Neural progenitor cell (in vitro differentiated cells): Measurements from ENCODE around the gene SYNRG. TPM values are rescaled to one million over a fixed set of nuclear protein-coding genes. Genes with fewer than 3 reads are reported as not detected.

Experiments
- DNase-seq: peaks from one replicate; pipeline ENCODE4 v3.0.0-alpha.2; 2016; ENCODE audit warnings: low spot score
- H2AFZ ChIP-seq: fragments of 200-600 bp; sonication (generic); replicated peaks from 2 replicates; pipeline ENCODE4 v1.6.1; 2016; ENCODE audit warnings: antibody characterized with exemption
- H3F3A ChIP-seq: fragments of 200-600 bp; sonication (generic); 2 replicates; pipeline ENCODE4 v1.6.1; 2016; ENCODE audit warnings: antibody characterized with exemption, low read depth
- H3K27ac ChIP-seq: fragments of 200-600 bp; sonication (generic); 2 replicates; pipeline ENCODE4 v1.5.1; 2016; ENCODE audit warnings: mild to moderate bottlenecking
- H3K27me3 ChIP-seq: fragments of 200-600 bp; sonication (generic); 2 replicates; pipeline ENCODE4 v1.6.1; 2016; ENCODE audit warnings: mild to moderate bottlenecking, moderate library complexity
- H3K36me3 ChIP-seq: fragments of 200-600 bp; sonication (generic); 2 replicates; pipeline ENCODE4 v1.5.1; 2016
- H3K4me1 ChIP-seq: fragments of 200-600 bp; sonication (generic); 2 replicates; pipeline ENCODE4 v1.6.1; 2016; ENCODE audit warnings: mixed run types
- H3K4me2 ChIP-seq: fragments of 200-600 bp; sonication (generic); 2 replicates; pipeline ENCODE4 v1.6.1; 2016
- H3K4me3 ChIP-seq: fragments of 200-600 bp; sonication (generic); 2 replicates; pipeline ENCODE4 v1.5.1; 2016
- H3K79me2 ChIP-seq: fragments of 200-600 bp; sonication (generic); 2 replicates; pipeline ENCODE4 v1.6.1; 2016; ENCODE audit warnings: low read depth
- H3K9ac ChIP-seq: fragments of 200-600 bp; sonication (generic); 2 replicates; pipeline ENCODE4 v1.6.1; 2016
- H3K9me3 ChIP-seq: fragments of 200-600 bp; sonication (generic); 2 replicates; pipeline ENCODE4 v1.5.1; 2016; ENCODE audit warnings: low read depth
- H4K20me1 ChIP-seq: fragments of 200-600 bp; sonication (generic); 2 replicates; pipeline ENCODE4 v1.6.1; 2016; ENCODE audit warnings: low read depth
- H3K27ac Mint-ChIP-seq: 3 replicates; pipeline ENCODE4 v1.8.0; 2021; ENCODE audit warnings: mixed read lengths
- H3K27me3 Mint-ChIP-seq: 2 replicates; pipeline ENCODE4 v1.8.0; 2022; ENCODE audit warnings: low read depth, mild to moderate bottlenecking, inconsistent platforms, moderate library complexity, mixed read lengths; ENCODE audit not compliant: insufficient read depth
- H3K36me3 Mint-ChIP-seq: 3 replicates; pipeline ENCODE4 v1.8.0; 2021; ENCODE audit warnings: mixed read lengths
- H3K4me1 Mint-ChIP-seq: 3 replicates; pipeline ENCODE4 v1.8.0; 2021; ENCODE audit warnings: mixed read lengths
- H3K4me3 Mint-ChIP-seq: 3 replicates; pipeline ENCODE4 v1.8.0; 2021; ENCODE audit warnings: mild to moderate bottlenecking, moderate library complexity, mixed read lengths
- H3K9me3 Mint-ChIP-seq: 3 replicates; pipeline ENCODE4 v1.8.0; 2020; ENCODE audit warnings: mixed read lengths
- EZH2 ChIP-seq: fragments of 200-600 bp; sonication (generic); IDR thresholded peaks from 2 replicates; pipeline ENCODE4 v1.6.1; 2017; ENCODE audit warnings: antibody characterized with exemption, mild to moderate bottlenecking, moderate library complexity
- EZH2phosphoT487 ChIP-seq: fragments of 200-600 bp; sonication (generic); IDR thresholded peaks from 2 replicates; pipeline ENCODE4 v1.6.1; 2017; ENCODE audit warnings: antibody characterized with exemption
- total RNA-seq: library from RNA; depleted of rRNA; stranded (reverse); fragments of >200 nt; gene quantifications from 2 replicates; pipeline ENCODE4 v1.2.3, GENCODE V29; 2015; ENCODE audit warnings: low replicate concordance
- TF ChIP-seq, protein P1 (sequence below): fragments of 200-600 bp; sonication (generic); IDR thresholded peaks from 2 replicates; pipeline ENCODE4 v1.5.1; 2017; ENCODE audit warnings: antibody characterized with exemption, mild to moderate bottlenecking

The SYNRG gene
- total RNA-seq, 1 donor from 2014 or later = 22.4 TPM

DNA sequence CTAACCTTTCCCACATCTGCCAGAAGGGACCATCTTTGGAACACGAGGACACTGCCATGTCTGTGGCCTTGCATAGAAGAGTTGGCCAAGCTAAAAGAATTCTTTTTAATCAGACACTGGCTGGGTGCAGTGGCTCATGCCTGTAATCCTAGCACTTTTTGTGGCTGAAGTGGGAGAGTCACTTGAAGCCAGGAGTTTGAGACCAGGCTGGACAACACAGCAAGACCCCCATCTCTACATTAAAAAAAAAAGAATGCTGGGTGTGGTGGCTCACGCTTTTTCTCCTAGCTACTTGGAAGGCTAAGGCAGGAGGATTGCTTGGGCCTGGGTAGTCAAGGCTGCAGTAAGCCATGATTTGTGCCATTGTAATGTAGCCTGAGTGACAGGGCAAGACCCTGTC is 128.8 kb downstream of the SYNRG start:
- DNase-seq = no peak
- Histone ChIP-seq H3K27me3 (no peaks in the 10 kb centered on the region), H3K79me2 (no peaks in the 10 kb centered on the region), H2AFZ (no peak overlapping the region), H3K4me1 (peaks cover 5% of the 10 kb centered on the region), H3K4me3 (no peak overlapping the region), H4K20me1 (no peaks in the 10 kb centered on the region), H3K9ac (no peak overlapping the region), H3F3A (peaks cover 9% of the 10 kb centered on the region), H3K27ac (no peak overlapping the region), H3K9me3 (no peaks in the 10 kb centered on the region), H3K4me2 (no peak overlapping the region), H3K36me3 (peaks cover 5% of the 10 kb centered on the region)
- peaks cover 16% of the 10 kb centered on the region for H3K4me1 Mint-ChIP-seq
- peaks cover 18% of the 10 kb centered on the region for H3K36me3 Mint-ChIP-seq
- no peaks in the 10 kb centered on the region for H3K9me3 Mint-ChIP-seq
- H3K27me3 Mint-ChIP-seq = peaks cover 2% of the 10 kb centered on the region
- no peak overlapping the region for H3K4me3 Mint-ChIP-seq
- no peak overlapping the region for H3K27ac Mint-ChIP-seq
- TF ChIP-seq EZH2 (no peak), EZH2phosphoT487 (no peak)
- TF ChIP-seq, protein P1, sequence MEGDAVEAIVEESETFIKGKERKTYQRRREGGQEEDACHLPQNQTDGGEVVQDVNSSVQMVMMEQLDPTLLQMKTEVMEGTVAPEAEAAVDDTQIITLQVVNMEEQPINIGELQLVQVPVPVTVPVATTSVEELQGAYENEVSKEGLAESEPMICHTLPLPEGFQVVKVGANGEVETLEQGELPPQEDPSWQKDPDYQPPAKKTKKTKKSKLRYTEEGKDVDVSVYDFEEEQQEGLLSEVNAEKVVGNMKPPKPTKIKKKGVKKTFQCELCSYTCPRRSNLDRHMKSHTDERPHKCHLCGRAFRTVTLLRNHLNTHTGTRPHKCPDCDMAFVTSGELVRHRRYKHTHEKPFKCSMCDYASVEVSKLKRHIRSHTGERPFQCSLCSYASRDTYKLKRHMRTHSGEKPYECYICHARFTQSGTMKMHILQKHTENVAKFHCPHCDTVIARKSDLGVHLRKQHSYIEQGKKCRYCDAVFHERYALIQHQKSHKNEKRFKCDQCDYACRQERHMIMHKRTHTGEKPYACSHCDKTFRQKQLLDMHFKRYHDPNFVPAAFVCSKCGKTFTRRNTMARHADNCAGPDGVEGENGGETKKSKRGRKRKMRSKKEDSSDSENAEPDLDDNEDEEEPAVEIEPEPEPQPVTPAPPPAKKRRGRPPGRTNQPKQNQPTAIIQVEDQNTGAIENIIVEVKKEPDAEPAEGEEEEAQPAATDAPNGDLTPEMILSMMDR = no peak

DNA sequence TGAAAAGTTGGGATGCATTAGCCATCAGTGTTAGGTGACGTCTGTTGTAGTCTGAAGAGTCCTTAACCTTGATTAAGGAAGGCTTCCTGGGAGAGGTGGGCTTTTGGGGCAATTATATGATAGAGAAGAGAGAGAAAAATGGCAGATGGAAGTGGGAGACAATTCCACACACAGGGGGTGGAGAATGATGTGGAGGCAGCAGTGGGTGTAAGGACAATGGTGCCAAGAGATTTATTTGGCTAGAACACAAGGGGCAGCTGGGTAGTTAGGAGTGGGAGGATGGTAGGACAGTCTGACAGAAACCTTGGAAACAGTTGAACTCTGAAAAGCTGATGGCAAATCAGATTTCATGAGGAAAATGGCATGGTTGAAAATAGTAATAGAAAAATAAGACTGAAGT is 130.2 kb downstream of the SYNRG start:
- H3K36me3 Mint-ChIP-seq = peaks cover 22% of the 10 kb centered on the region
- Histone ChIP-seq H2AFZ (no peak overlapping the region), H3K4me2 (no peak overlapping the region), H3K4me1 (peaks cover 5% of the 10 kb centered on the region), H4K20me1 (no peaks in the 10 kb centered on the region), H3K36me3 (peaks cover 5% of the 10 kb centered on the region), H3K9ac (no peak overlapping the region), H3K27me3 (no peaks in the 10 kb centered on the region), H3F3A (peaks cover 9% of the 10 kb centered on the region), H3K9me3 (no peaks in the 10 kb centered on the region), H3K79me2 (no peaks in the 10 kb centered on the region), H3K27ac (no peak overlapping the region), H3K4me3 (no peak overlapping the region)
- TF ChIP-seq, protein P1 = no peak
- no peak for TF ChIP-seq EZH2
- TF ChIP-seq EZH2phosphoT487 = no peak
- no peak overlapping the region for H3K4me3 Mint-ChIP-seq
- peaks cover 2% of the 10 kb centered on the region for H3K27me3 Mint-ChIP-seq
- DNase-seq = no peak
- H3K4me1 Mint-ChIP-seq = peaks cover 16% of the 10 kb centered on the region
- H3K27ac Mint-ChIP-seq = no peak overlapping the region
- H3K9me3 Mint-ChIP-seq = no peaks in the 10 kb centered on the region

DNA sequence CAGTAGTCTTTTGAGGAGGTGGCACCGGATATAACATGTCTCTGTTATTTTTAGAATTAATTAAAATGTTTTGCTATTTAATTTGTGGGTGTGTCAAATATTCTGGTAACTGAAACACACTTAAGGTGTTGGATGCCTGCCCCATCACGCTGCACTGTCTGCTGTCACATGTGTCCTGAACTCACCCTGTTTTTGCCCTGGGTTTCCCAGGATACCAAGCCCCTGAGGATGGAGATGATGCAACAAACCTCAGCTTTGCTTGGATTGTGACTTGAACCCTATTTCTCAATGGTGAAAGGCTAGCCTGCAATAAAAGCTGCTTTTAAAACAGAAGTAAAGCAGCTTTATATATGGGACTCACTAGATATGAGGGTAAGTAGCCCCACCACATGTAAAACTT is 131.0 kb downstream of the SYNRG start:
- no peak overlapping the region for H3K9ac ChIP-seq
- no peaks in the 10 kb centered on the region for H3K79me2 ChIP-seq
- Mint-ChIP-seq H3K4me1 (peaks cover 8% of the 10 kb centered on the region), H3K4me3 (no peak overlapping the region), H3K36me3 (peaks cover 27% of the 10 kb centered on the region), H3K27ac (no peak overlapping the region), H3K27me3 (peaks cover 2% of the 10 kb centered on the region), H3K9me3 (no peaks in the 10 kb centered on the region)
- TF ChIP-seq EZH2phosphoT487 = no peak
- TF ChIP-seq, protein P1 = no peak
- TF ChIP-seq EZH2 = no peak
- no peaks in the 10 kb centered on the region for H3K27me3 ChIP-seq
- H3K4me3 ChIP-seq = no peak overlapping the region
- H2AFZ ChIP-seq = no peak overlapping the region
- no peak overlapping the region for H3K4me2 ChIP-seq
- H3F3A ChIP-seq = peaks cover 11% of the 10 kb centered on the region
- peaks cover 3% of the 10 kb centered on the region for H3K4me1 ChIP-seq
- no peaks in the 10 kb centered on the region for H3K9me3 ChIP-seq
- H3K27ac ChIP-seq = no peak overlapping the region
- H3K36me3 ChIP-seq = peaks cover 5% of the 10 kb centered on the region
- DNase-seq = no peak
- no peaks in the 10 kb centered on the region for H4K20me1 ChIP-seq
